GM12864 (cell line): ENCODE measurements around the gene ITIH6.
"Not testable (repeated sequence)": the region's sequence is repeated elsewhere in the genome, so short reads cannot be mapped to it uniquely, and the experiment has no call there.

ENCODE experiments used
- DNase-seq: peaks from one replicate; pipeline ENCODE4 v3.0.0-alpha.2; 2011; ENCODE audit warnings: low read depth
- H3K4me3 ChIP-seq: 2 replicates; pipeline ENCODE4 v1.5.1; 2011; ENCODE audit warnings: mild to moderate bottlenecking, low read depth, low read length, control low read depth
- TF ChIP-seq, protein P1 (sequence below): IDR thresholded peaks from 2 replicates; pipeline ENCODE4 v1.5.1; 2011; ENCODE audit warnings: low read depth, mild to moderate bottlenecking, moderate library complexity, low read length, control low read depth, inconsistent platforms; ENCODE audit errors: missing control alignments

ITIH6 gene

DNA sequence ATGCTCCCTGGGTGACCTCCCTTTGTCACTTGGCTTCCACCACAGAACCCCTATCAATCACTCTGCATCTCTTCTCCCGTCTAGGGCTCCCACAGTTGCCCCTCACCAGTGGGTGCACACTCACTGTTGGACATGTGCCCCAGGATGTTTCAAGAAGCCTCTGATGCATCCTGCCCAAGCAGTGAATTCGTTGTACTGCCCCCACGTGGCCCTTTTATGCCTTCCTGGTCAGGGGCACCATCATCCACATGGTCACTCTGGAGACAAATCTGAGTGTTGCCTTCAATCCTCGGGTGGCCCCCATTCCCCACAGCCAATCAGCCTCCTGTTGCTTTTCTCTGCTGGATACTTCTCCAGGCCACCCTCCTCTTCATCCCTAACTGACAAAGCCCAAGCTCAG is 12.2 kb downstream of the ITIH6 start:
- H3K4me3 ChIP-seq, result no peak overlapping the region
- TF ChIP-seq, protein P1, sequence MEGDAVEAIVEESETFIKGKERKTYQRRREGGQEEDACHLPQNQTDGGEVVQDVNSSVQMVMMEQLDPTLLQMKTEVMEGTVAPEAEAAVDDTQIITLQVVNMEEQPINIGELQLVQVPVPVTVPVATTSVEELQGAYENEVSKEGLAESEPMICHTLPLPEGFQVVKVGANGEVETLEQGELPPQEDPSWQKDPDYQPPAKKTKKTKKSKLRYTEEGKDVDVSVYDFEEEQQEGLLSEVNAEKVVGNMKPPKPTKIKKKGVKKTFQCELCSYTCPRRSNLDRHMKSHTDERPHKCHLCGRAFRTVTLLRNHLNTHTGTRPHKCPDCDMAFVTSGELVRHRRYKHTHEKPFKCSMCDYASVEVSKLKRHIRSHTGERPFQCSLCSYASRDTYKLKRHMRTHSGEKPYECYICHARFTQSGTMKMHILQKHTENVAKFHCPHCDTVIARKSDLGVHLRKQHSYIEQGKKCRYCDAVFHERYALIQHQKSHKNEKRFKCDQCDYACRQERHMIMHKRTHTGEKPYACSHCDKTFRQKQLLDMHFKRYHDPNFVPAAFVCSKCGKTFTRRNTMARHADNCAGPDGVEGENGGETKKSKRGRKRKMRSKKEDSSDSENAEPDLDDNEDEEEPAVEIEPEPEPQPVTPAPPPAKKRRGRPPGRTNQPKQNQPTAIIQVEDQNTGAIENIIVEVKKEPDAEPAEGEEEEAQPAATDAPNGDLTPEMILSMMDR, result peak; percentile 26
- no peak for DNase-seq

DNA sequence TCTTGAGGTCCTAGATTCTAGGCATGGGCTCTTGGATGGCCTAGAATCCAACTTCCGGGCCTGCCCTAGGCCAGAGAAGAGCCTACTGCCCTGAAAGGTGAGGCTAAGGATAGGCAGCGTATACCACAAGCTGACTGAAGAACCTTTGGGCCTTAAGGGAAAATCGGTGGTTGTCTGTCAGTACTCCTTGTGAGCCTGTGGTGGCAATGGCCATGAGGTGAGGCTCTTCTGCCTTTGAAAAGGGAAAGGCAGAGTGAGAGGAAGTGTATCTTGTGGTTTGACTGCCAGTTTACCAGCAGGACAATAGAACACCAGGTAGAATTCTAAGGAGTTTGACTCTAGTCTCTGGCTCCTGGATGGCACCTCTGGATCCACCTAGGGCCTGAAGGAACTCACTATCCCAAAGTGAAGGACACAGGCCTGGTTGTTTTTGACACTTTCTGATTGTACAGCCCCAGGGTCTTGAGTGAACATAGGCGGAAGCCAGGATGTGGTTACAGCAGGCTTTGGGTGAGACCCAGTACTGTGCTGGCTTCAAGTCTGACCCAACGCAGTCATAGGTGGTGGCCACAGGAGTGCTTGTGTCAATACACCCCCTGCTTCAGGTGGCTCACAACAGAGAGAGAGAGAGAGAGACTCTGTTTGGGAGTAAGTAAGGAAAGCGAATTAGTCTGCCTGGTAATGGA is 20.9 kb downstream of the ITIH6 start:
- TF ChIP-seq, protein P1, result no peak
- no peak overlapping the region for H3K4me3 ChIP-seq
- DNase-seq, result no peak

DNA sequence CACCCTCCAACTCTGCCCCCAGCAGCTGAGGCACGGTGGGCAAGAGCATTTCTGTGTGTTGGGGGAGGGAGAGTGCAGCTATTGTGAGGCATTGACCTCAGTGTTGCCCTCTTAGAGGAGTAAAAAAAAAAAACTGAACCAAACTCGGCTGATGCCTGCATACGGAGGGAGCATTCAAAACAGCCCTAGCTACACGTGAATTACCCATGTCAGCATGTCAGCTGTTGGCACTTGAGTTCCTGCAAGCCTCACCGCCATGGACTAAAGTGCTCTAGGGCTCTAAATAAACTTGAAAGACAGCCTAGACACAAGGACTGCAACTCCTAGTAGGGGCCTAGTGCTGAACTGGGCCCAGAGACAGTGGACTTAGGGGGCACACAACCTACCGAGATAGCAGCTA is 22.0 kb downstream of the ITIH6 start:
- DNase-seq, result no peak
- no peak overlapping the region for H3K4me3 ChIP-seq
- TF ChIP-seq, protein P1, result no peak

DNA sequence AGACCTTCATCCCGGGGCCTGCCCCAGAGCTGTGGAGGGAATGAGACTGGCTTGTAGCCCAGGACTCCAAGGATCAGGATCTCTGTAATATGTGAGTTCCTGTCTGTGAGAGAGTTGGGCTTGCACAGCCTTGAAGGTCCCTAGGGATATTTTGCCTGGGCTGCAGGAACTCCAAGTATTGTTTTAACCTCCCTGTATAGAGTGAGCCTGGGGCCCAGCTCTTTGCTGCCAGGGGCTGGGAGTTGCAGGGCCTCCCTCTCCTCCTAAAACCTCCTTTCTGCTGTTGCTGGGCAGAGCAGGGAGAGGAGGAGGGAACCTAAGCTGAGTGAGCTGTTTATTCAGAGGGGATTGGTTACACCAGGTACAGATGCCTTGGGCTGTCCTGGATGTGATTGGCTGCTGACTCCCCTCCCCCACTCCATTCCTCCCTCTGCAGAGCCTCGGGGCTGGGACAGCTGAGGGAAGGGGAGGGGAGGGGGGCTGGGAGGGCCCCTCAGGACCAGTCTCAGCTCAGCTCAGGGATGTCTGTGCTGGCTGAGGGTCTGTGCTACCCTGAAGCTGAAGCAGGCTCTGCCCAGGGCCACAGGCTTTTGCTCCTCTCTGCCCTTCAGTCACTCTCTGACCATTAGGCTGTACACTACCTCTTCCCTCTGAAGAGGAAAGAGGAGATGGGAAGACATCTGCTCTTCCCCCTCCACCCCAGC is 23.5 kb downstream of the ITIH6 start:
- DNase-seq, H3K4me3 ChIP-seq: not testable (repeated sequence)

DNA sequence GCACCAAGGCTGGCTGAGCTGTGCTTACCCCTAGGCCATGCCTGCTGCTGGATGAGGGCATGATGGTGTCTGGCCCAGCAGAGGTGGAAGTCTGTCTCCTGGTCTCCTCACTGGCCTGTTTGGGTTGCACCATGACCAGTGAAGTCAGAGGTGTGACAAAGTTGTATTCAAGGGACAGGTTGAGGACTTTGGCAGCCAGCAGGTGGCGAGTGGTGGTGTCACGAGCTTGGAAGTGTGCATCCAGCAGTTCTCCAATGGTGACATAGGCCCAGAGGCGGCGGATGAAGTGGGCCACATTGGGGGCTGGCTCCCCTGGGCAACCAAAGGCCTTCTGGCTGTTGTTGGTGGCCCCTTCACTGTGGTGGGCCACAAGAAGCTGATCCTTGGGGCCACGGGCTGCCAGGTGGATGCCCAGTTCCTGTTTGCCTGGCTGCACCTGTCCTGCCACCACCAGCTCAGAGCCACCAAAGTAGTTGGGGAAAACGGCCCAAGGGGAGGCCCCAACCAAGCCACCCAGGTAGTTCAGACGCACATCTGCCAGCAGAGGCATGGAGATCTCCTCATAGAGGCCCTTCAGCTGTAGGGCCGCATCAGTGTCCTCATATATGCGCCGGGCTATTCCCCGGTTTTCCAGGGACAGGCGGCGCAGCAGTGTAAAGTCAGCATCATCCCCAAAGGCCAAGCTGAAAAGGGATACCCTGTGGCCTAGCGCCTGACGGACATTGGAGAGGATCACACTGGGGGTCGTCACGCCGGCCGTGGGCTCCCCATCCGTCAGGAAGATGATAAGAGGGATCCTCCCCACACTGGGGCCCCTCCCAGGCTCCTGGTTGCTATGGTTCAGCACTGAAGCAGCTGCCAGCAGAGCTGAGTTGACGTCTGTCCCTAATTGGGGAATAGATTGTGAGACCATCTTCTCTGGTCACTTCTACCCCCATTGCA is 39.7 kb downstream of the ITIH6 start:
- no peak for DNase-seq
- no peak overlapping the region for H3K4me3 ChIP-seq
- TF ChIP-seq, protein P1, result no peak

DNA sequence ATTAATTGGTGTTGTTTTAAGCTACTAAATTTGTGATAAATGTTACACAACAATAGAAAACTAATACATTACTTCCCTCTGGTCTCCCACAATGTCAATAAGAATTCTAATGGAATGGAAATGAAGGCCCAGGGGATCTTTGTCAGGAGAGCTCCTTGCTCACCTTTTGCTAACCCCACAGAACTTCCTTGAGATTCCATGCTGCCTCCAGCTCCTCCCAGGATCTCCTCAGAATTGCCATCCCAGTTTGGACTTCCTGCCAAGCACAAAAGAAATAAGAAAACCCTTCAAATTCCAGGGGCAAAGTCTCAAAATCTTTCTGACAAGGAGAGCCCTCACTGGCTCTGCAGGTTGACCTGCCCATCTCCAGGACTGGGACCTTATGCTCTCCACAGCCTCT is 43.2 kb downstream of the ITIH6 start:
- TF ChIP-seq, protein P1, result no peak
- DNase-seq, result no peak
- H3K4me3 ChIP-seq, result no peak overlapping the region

DNA sequence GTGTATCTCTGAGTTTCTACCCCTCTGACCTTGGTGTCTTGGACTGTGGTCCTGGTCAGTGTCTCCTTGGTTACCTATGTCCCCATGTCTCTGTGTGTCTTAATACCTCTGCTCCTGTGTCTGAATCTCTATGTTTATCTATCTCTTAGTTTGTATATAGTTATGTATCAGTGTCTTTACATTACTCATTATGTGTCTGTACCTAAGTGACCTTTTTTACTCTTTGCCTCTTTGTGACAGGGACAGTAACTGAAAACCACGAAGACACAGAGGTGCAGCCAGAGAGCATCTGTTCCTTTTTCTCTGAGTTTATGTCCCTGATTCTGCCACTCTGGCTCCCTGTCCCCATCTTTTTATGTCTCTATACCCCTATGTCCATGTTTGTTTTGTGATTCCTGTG is 49.4 kb downstream of the ITIH6 start:
- no peak for DNase-seq
- no peak overlapping the region for H3K4me3 ChIP-seq
- TF ChIP-seq, protein P1, result no peak
